SW 1271 (cell line): ENCODE data around the gene KIF5A.
"Not testable (repeated sequence)": the region's sequence is repeated elsewhere in the genome, so short reads cannot be mapped to it uniquely, and the experiment has no call there.

Experiments used
- DNase-seq, 2 experiments: peaks; one replicate each; lab custom pipeline; 2025; lab: John Stamatoyannopoulos, UW

The KIF5A gene

DNA sequence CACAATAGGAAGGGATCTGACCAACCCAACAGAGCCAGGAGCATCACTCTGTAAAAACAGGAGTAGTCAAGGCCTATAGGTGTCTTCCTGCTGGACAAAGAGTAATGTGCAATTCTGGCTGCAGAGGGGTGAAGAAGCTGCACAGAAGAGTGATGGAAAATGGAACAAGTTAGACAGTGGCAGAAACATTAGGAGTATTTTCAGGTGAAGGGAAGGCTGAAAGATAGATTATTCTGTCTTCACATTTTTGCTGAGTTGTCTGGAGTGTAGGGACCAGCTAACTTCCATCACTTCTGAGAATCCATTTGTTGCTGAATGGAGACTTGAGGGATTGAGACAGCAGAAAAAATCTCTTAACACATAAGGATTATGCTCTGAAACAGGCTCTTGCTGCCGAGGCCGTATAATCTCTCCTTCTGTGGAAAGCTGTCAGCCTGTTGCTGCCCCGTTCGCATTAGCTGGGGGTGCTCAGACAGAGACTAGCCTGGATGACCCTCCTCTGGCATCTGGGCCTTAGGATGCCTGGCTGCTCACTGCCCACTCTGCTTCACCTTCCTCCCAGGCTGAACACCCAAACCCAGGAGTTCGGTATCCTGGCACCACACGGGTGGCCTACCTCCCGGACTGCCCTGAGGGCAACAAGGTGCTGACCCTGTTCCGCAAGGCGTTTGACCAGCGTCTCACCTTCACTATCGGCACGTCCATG, 58.3 kb downstream of the KIF5A start:
- DNase-seq: no peak

DNA sequence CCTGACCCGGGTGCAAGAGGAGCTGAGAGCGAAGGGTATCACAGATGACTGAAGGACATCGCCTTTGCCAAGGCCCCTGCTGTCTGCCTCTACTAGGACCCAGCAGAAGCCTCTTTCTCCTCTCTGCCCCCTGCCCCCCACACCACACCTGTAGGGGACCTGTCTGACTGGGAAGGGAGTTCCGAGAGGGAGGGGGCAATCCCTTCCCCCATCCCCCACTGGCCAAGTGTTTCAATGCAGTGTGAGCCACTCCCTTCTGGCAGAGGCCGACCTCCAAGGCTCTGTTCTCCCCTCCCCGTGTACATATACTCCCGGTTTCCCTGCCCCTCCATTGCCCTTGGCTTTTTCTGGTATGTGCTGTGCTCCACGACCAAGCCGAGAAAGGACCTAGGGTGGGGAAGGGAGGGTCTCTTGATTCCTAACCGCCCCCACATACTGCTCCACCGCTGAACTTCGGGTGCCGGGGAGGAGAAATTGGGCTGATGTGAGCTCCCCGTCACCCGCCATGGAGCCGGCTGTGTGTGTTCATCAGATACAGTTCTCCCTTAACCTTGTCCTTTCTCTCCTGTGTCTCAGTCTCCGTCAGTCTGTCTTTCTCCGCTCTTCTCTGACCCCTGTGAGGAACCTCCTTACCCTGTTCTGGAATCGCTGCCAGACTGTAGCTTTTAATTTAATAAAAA, 59.4 kb downstream of the KIF5A start:
- no peak for DNase-seq

DNA sequence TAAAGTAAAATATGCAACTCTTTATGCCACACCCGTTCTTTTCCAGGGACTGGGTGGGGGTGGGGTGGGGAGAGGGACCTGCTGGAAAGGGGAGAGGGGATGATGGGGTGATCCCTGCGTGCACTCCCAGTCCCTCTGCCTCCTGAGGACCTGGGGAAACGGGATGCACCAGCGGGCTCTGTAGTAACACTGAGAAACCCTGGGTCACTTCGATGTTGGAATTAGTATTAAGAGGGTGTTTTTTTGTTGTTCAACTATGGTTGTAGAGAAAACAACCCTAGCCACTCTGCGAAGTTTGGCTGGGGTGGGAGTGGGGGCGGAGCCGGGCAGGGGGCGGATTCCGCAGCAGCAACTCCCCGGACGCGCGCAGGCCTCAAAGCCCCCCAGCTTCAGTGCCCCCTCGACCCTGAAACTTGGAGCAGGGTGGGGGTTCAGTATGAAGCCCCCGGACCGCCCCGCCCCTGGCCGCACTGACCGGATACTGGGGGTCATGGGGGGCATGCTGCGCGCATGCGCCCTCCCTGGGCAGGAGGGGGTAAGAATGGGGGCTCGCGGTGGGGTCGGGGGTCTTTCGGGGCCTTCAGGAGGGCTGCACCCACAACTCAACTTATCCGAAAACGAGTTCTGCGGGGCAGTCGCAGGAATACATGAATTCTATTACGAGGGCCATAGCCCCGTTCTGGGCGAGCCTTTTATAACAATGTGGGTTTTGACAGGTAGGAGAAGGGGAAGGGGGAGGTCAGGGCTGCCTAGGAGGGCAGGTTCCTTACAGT, 60.1 kb downstream of the KIF5A start:
- no peak for DNase-seq

DNA sequence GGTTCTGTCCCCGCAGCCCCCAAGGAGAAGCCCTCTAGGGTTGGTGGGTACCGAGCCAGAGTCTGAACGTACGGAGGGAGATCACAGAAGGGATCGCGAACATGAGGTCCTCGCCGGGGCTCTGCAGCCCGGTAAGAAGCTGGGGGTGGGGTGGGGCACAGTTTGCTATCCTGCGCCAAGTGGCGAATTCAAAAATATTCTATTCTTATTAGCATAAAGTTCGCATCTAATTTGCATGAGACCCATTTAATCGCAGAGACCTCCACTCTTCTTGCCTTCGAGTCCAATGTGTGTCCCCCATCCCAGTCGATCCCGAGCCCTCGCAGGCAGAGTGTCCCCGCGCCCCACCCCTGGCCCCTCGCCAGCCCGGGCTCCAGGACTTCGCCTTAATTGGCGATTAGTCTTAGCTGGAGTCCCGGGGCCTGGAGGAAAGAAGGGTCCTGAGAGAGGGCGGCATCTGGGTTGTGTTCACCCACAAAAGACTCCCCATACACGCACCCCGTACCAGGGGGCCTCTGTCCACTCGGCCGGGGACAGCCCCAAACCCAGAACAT, 60.8 kb downstream of the KIF5A start:
- DNase-seq: no peak

DNA sequence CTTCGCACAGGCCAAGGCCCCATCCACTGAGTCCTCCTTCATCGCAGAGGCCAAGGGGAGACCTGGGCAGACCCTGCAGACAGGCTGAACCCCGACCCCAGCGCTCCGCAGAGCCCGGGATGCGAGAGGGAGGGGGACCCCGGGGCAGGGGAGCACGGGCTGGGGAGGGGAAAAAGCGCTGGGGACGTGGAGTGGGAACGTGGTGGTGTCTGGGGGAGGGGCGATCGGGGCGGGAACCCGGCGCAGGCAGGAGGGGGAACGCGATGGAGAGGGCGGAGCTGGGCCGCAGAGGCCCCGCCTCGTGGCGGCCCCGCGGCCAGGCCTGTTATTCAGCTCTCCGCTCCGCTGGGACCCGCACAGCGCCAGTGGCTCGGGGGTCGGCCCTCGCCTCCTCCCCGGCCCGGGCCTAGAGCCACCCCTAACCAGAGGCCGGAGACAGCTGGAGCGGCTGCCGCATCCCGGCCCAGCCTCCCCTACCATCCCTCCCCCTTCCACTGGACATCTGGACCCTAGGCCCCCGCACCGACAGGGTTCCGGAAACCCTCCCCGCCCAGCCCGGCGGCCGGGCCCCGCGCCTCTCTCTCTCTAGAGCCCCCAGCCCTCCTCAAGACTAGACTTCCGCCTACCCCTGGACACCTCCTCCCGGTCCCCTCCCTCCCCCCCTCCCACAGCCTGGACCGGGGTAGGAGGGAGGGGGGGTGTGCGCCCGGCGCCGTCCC, 61.4 kb downstream of the KIF5A start, which contains the start of gene ARHGEF25:
Gene ARHGEF25 (plus strand): TSS at position 328 of the 719 bp plus-strand sequence. CDS start 460 bp downstream, outside the sequence.
- peak in 1 of 2 experiments; percentile 45 for DNase-seq

DNA sequence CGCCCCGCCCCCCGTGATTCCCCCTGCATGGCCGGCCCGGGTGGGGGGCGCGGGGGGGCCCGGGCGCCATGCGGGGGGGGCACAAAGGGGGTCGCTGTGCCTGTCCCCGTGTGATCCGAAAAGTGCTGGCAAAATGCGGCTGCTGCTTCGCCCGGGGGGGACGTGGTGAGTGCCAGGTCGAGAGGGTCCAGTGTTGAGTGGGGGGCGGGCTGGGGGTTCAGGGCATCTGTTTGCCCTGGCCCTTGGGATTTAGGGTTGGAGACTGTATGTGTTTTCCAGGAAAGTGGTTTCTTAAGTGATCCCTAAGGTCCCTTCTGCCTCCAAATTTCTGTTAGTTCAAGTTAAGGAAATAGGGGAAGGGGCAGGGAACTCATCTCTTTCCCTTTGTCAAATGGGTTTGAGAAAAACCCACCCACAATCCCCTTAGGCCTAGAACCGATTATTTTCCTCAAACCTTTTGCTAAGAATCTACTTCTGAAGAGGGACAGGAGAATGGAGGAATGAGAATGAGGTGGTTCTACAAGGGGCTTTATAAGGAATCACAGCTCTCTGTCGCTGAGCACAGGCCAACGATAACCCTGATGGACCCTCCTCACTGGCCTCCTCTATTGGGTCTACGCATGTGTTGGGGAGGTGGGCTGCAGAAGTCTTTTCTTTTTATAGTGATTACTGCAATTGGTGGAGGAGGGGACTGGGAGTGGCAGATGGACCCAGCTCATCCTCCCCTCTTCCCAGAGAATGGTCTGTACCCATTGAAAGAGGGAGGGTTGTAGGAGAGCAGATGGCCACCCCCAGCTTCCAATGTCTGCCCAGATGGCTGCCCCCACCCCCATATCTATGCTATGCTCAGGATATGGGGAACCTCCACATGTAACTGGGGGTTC, 62.2 kb downstream of the KIF5A start:
- no peak for DNase-seq

DNA sequence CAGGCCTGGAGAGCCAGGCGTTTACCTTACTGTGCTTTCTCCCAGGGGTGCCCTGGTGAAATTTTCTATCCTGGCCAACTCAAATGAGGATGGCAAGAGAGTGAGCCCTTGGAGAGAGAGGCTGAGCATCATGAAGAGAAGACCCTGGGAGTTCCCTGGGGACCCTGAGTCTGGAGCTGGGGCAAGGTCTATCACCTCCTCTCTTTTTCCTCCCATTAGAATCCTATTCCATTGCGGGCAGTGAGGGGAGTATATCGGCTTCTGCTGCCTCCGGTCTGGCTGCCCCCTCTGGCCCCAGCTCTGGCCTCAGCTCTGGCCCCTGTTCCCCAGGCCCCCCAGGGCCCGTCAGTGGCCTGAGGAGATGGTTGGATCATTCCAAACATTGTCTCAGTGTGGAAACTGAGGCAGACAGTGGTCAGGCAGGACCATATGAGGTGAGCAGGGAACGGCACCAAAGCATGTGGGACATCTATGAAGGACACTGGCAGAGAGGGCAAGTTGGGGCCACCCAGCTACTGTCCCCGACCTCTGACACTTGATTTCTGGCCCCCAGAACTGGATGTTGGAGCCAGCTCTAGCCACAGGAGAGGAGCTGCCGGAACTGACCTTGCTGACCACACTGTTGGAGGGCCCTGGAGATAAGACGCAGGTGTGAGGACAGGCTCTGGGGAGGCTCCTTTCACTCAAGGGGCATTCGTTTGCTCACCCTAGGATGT, 63.0 kb downstream of the KIF5A start:
- no peak for DNase-seq

DNA sequence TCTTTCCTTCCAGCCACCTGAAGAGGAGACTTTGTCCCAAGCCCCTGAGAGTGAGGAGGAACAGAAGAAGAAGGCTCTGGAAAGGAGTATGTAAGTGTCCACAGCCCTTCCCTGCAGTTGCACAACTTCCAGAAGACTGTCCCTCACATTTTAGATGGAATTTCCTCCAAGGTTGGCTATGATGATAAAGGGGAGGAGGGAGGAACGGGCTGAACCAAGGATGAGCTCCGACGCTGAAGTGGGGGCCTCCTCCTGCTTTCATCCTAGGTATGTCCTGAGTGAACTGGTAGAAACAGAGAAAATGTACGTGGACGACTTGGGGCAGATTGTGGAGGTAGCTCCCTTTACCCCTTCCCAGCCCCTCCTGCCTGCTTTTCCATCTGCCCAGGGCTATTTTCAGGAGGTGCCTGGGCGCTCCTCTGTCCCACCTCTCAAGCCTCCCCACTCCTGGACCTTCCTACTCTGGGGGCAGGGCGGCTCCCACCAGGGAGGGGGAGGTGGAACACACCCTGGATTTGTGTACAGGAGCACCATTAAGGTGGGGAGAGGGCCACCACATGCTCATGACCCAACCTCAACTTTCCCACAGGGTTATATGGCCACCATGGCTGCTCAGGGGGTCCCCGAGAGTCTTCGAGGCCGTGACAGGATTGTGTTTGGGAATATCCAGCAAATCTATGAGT, 63.7 kb downstream of the KIF5A start:
- no peak for DNase-seq

DNA sequence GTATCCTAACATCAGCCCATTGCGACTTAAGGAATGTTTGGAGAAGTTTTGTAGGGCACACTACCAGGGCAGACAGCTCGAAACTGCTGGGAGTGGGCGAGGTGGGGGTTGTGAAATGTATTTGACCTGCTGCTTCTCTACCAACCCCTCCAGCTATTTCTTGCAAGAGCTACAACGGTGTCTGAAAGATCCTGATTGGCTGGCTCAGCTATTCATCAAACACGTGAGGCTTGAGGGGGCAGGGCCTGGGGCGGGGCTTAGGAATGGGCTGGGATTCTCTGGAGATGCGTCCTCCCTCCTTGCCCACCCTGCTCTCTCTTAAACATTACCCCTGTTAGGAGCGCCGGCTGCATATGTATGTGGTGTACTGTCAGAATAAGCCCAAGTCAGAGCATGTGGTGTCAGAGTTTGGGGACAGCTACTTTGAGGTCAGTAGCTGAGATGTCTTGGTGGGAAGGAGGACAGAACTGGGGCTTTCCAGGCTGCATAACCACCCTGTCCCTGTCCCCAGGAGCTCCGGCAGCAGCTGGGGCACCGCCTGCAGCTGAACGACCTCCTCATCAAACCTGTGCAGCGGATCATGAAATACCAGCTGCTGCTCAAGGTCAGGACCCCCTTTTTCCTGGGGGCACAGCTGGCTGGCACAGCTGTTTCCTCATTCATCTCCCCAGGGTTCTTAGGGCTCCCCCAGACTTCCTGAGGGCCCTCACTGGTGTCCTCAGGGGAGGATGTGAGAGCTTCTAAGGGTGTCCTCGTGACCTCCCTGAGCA, 64.5 kb downstream of the KIF5A start:
- DNase-seq: no peak

DNA sequence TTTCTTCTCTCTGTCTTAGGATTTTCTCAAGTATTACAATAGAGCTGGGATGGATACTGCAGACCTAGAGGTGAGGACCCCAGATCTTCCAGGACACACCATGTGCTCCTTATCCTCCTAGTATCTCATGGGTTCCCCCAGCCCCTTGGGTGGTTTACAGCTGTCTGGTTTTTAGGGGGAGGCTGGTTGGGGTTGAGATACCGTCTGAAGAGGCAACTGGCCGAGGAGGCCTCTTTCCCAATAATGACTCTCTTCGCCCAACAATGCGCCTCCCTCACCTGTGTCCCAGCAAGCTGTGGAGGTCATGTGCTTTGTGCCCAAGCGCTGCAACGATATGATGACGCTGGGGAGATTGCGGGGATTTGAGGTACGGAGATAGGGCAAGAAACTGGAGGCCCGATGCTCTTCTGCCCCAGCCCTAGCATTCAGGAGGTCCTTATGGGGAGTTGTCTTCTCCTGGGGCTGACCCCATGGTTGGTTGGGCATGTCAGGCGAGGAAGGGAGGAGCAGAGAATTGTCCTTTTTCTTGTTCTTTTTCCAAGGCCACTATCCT, 65.2 kb downstream of the KIF5A start:
- DNase-seq: no peak

DNA sequence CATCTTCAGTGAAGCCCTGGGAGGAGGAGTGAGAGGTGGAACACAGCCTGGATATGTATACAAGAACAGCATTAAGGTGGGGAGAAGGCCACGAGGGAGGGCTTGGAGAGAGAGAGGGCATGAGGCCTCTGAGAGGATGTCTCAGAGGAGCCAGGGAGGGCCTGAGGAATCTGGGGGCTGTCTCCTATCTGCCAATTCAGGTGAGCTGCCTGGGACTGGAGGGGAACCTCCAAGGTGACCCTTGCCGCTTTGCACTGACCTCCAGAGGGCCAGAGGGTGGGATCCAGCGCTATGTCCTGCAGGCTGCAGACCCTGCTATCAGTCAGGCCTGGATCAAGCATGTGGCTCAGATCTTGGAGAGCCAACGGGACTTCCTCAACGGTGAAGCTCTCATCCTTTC, 65.8 kb downstream of the KIF5A start:
- DNase-seq: no peak

DNA sequence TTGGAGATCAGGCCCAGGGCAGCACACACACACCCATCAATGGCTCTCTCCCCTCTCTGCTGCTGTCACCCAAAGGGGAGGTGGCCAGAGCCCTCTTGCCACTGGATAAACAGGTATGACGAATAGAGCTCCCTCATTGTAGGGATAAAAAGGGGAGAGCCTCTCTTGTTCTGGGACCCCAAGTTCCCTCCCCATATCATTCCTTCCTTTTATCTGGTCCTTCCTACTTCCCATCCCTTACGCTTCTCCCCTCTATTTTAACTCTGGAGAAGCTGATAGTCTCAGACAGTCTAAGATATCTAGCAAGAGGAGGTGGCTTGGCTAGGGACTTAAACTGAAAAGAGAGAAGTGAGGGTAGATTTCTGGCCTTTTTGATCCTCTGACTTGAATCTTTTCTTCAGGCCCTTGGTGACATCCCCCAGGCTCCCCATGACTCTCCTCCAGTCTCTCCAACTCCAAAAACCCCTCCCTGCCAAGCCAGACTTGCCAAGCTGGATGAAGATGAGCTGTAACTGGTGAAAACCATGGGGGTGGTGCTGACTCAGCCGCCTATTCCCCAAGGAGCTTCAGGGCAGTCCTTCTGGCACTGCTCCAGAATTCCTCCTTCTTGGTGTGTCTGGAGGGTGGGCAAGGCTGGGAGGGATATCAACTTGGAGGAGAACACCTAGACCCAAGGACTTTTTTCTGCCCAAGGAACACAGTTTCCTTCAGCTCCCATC, 66.7 kb downstream of the KIF5A start:
- no peak for DNase-seq

DNA sequence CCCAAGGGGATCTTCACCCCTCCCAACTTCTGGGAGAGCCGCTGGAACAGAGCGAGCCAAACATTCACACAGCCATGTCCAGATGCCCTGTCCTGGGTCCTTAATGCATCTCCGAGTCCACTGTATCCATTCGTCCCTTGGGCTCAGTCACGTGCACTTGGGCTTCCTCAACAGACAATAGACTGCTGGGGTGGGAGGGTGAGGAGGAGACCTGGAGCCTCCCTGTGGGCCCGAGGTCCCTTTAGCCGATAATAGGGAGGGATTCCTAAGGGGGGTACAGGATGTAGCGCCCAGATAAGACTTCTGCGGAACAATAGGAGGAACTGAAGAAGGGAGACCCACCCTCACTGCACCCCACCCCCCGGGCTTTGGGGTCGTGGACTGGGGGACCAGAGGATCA, 68.1 kb downstream of the KIF5A start:
- no peak for DNase-seq

DNA sequence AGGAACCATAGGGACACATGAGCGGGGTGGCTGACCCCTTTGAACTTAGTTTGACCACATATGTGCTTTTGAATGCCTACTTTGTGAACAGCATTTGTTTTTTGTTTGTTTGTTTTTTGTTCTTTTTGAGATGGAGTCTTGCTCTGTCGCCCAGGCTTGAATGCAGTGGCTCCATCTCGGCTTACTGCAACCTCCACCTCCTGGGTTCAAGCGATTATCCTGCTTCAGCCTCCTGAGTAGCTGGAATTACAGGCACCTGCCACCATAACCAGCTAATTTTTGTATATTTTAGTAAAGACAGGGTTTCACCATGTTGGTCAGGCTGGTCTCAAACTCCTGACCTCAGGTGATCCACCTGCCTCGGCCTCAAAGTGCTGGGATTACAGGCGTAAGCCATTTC, 68.6 kb downstream of the KIF5A start:
- DNase-seq: not testable (repeated sequence)

DNA sequence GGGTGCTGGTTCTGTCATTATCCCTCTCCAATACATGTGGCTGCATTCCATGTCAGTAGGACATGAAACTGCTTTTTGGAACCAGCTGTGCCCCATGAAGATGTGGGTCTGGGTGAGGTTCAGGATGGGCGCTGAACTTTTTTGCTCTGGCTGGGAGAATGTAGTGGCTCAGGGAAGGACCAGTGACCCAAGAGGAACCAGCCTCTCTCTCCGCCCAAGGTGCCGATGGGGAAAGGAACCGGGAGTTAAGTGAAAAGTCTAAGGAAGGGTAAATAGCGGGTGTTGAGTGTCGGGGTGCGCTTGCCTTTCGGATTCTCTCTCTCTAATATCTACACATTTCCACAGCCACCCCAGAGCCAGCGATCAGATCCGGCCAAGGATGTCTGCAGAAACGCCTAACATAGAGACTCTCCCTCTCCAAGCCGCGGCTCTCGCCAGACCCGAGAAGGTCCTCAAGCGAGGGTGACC, 69.2 kb downstream of the KIF5A start:
- DNase-seq: no peak

DNA sequence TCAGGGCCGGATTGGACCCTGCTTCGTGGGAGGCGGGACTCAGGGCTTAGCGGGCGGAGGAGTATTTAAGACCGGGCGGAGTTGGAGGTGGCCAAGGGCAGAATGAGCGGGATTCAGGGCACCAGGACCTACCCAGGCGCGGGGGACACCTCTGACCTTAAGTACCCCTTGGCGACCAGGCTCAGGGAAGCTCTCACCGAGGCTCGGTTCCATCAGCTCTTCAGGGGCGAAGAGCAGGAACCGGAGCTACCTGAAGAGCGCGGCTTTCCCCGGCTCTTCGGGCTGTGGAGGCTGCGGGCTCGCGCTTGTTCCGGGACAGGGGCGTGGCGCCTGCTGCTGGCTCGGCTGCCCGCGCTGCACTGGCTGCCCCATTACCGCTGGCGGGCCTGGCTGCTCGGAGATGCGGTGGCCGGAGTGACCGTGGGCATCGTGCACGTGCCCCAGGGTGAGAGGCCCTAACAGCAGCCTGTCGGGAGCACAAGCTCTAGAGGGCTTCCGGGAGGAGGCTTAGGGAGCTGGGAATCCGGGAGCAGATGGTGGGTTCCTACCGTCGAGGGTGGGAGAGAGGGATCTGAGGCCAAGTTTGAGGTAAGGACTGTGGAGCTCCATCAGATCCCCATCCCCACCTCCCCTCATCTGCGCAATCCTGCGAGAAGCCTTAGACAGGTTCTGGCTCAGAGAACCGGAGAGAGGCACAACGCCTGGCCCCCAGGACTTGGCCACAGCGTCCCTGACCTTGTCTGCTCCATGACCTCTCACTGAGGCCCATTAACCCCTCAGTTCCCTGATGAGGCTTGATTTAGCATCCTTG, 69.8 kb downstream of the KIF5A start:
- no peak for DNase-seq
